ENCODE data around the gene C2orf78.

C2orf78 gene

GRCh38 chr2:73841912-73842738, 58.1 kb downstream of the C2orf78 start:
- no peak for DNase-seq

- DNase-seq = no peak
Observed at GRCh38 chr2:73842739-73843019, 58.7 kb downstream of the C2orf78 start.

GRCh38 chr2:73844087-73844486, 60.1 kb downstream of the C2orf78 start:
- DNase-seq = no peak

GRCh38 chr2:73850009-73850408, 66.0 kb downstream of the C2orf78 start:
- no peak for DNase-seq

- DNase-seq = peak; percentile 18 to 31
Observed at GRCh38 chr2:73851274-73851673, 67.3 kb downstream of the C2orf78 start.

GRCh38 chr2:73852020-73852419, 68.0 kb downstream of the C2orf78 start:
- DNase-seq = no peak

GRCh38 chr2:73855526-73855925, 71.5 kb downstream of the C2orf78 start:
- no peak for DNase-seq

- DNase-seq = no peak
Observed at GRCh38 chr2:73856214-73856613, 72.2 kb downstream of the C2orf78 start.

GRCh38 chr2:73859721-73860586, 76.0 kb downstream of the C2orf78 start:
- no peak for DNase-seq

GRCh38 chr2:73862987-73863386, 79.0 kb downstream of the C2orf78 start:
- no peak for DNase-seq

Data from AML-193 (cell line).